Activated CD4-positive, CD25-positive, alpha-beta regulatory T cell treated with anti-CD3 and anti-CD28 coated beads, Interleukin-2, amount 50 U/mL, for 24 hours (primary cell): Measurements from ENCODE around the gene MANEAL.

Source experiments
- ATAC-seq, 2 donors: fragments of 150-1000 bp; cut with Tn5 transposase; one replicate each; pipeline ENCODE4 v1.10.0; 2021; ENCODE audit warnings: mild to moderate bottlenecking in 1 of 2, moderate library complexity in 1 of 2

Gene MANEAL

GRCh38 chr1:37828410-37829074 lies 34.9 kb downstream of the MANEAL start:
- no peak for ATAC-seq

GRCh38 chr1:37831109-37831508 lies 37.5 kb downstream of the MANEAL start:
- ATAC-seq = no peak

GRCh38 chr1:37831809-37832208 lies 38.2 kb downstream of the MANEAL start:
- no peak for ATAC-seq

- no peak for ATAC-seq
These were observed 43.1 kb downstream of the MANEAL start for GRCh38 chr1:37836788-37837187.

GRCh38 chr1:37839676-37840075 lies 46.0 kb downstream of the MANEAL start:
- ATAC-seq = no peak

GRCh38 chr1:37840711-37841110 lies 47.1 kb downstream of the MANEAL start:
- no peak for ATAC-seq

- no peak for ATAC-seq
These were observed 48.0 kb downstream of the MANEAL start for GRCh38 chr1:37841652-37842051.

GRCh38 chr1:37844536-37844935 lies 50.9 kb downstream of the MANEAL start:
- no peak for ATAC-seq

- ATAC-seq = no peak
These were observed 51.5 kb downstream of the MANEAL start for GRCh38 chr1:37845049-37845646.

GRCh38 chr1:37845786-37846185 lies 52.1 kb downstream of the MANEAL start:
- ATAC-seq = no peak

GRCh38 chr1:37846647-37847339 lies 53.1 kb downstream of the MANEAL start:
- no peak for ATAC-seq

- no peak for ATAC-seq
These were observed 55.8 kb downstream of the MANEAL start for GRCh38 chr1:37849480-37849879.

- no peak for ATAC-seq
These were observed 56.8 kb downstream of the MANEAL start for GRCh38 chr1:37850352-37850955.
